Gastroesophageal sphincter (tissue), 4 donors: Measurements from ENCODE around the gene TRIM8. TPM values are rescaled to one million over a fixed set of nuclear protein-coding genes. Genes with fewer than 3 reads are reported as not detected.
"Not testable (repeated sequence)": the region's sequence is repeated elsewhere in the genome, so short reads cannot be mapped to it uniquely, and the experiment has no call there.

Experiments used
- ATAC-seq: fragments of 150-250 bp; one replicate; pipeline ENCODE4 v1.9.1; 2016; ENCODE audit warnings: mild to moderate bottlenecking, moderate library complexity
- H3K27ac ChIP-seq, 4 donors: fragments of 200-600 bp; sonication (generic) in 3 of 4; 1 replicate in 3 of 4; 2 replicates in 1 of 4; pipeline ENCODE4 v1.5.1; 2016 to 2019
- H3K27me3 ChIP-seq: fragments of 200-600 bp; sonication (generic); one replicate; pipeline ENCODE4 v1.5.1; 2019
- H3K36me3 ChIP-seq, 2 donors: fragments of 200-600 bp; sonication (generic); one replicate each; pipeline ENCODE4 v1.5.1; 2019; ENCODE audit warnings: control low read depth in 1 of 2
- H3K4me1 ChIP-seq, 3 donors: fragments of 200-600 bp; sonication (generic); 1 replicate in 2 of 3; 2 replicates in 1 of 3; pipeline ENCODE4 v1.5.1; 2016 to 2019; ENCODE audit warnings: control low read depth in 2 of 3
- H3K4me3 ChIP-seq, 2 donors: fragments of 200-600 bp; sonication (generic); one replicate each; pipeline ENCODE4 v1.5.1; 2019; ENCODE audit warnings: mild to moderate bottlenecking in 1 of 2, moderate library complexity in 1 of 2
- H3K9me3 ChIP-seq, 3 donors: fragments of 200-600 bp; sonication (generic); one replicate each; pipeline ENCODE4 v1.5.1; 2017 to 2019; ENCODE audit warnings: control low read depth in 2 of 3
- CTCF ChIP-seq, 4 experiments: fragments of 200-600 bp in 2 of 4; fragments of 450-650 bp in 2 of 4; sonication (generic) in 1 of 4; IDR thresholded peaks; one replicate each; pipeline ENCODE4 v1.5.1; 2017 to 2019; ENCODE audit warnings: antibody characterized with exemption in 4 of 4, mild to moderate bottlenecking in 2 of 4, moderate library complexity in 2 of 4
- EP300 ChIP-seq: sonication (generic); formaldehyde crosslinking; IDR thresholded peaks from one replicate; pipeline ENCODE4 v1.6.1; 2017; ENCODE audit warnings: antibody characterized with exemption, mild to moderate bottlenecking
- POLR2A ChIP-seq, 2 donors: fragments of 450-650 bp; IDR thresholded peaks; one replicate each; pipeline ENCODE4 v1.6.1; 2017; ENCODE audit warnings: antibody characterized with exemption in 2 of 2, mild to moderate bottlenecking in 2 of 2, moderate library complexity in 1 of 2
- POLR2AphosphoS5 ChIP-seq: sonication (generic); formaldehyde crosslinking; IDR thresholded peaks from one replicate; pipeline ENCODE4 v1.6.1; 2017; ENCODE audit warnings: antibody characterized with exemption
- WGBS, 2 donors: methylation state at CpG; one replicate each; pipeline ENCODE4 v1.1.5; 2018; ENCODE audit warnings: low coverage in 1 of 2; 5-methylcytosine and 5-hydroxymethylcytosine counted together
- total RNA-seq, 4 donors: library from RNA; depleted of rRNA; stranded (reverse); fragments of >200 nt; gene quantifications; one replicate each; pipeline ENCODE4 v1.1.0, GENCODE V29; 2016

TRIM8 gene
- total RNA-seq, 4 donors from 2014 or later = 96.7 to 171 (median 131) TPM

DNA sequence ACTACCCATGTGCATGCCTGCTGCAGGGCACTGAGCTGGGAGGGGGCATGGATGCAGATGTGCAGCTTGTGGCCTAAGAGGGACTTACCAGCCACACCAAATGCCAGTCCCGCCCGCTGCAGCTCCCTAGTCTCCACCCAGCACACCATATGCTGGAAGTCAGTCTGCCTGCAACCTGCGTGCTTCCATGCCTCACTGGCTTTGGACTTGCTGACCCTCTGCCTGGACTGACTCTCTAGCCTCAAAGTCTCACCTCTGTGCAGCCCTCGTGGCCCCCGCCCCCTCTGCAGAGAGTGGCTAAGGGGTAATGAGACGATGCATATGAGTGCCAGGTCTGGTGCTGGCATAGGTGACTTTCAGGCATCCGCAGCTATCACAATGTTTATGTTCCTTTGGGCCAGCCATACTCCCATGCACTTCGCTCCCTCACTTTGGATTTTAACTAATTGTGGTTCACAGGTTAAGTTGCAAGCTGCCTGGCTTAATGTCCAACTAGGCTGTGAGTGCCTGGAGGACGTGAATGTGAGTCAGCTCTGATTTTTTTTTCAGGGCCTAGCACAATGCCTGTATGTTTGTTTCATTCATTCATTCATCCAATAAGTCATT, 21.7 kb downstream of the TRIM8 start:
- 39 to 62% methylated on average over 4 to 5 of the region's 9 CpGs for WGBS, 2 donors
- no peaks in the 10 kb centered on the region for H3K27me3 ChIP-seq
- no peak for ATAC-seq
- no peak for TF ChIP-seq CTCF (IDR thresholded peaks at IDR 0.05)
- no peak for TF ChIP-seq EP300
- TF ChIP-seq POLR2AphosphoS5 = no peak
- no peak for TF ChIP-seq POLR2A (IDR thresholded peaks at IDR 0.05)
- no peaks in the 10 kb centered on the region for H3K9me3 ChIP-seq
- H3K27ac ChIP-seq = no peak overlapping the region
- H3K4me3 ChIP-seq = no peak overlapping the region
- peaks cover 0 to 24% (median 11%) of the 10 kb centered on the region in 3 donors for H3K4me1 ChIP-seq
- no peaks in the 10 kb centered on the region for H3K36me3 ChIP-seq

- not testable (repeated sequence) for H3K27me3 ChIP-seq, H3K4me3 ChIP-seq, H3K27ac ChIP-seq, H3K36me3 ChIP-seq, ATAC-seq, H3K9me3 ChIP-seq
- WGBS, 2 donors = 83 to 93% methylated on average over 3 of the region's 4 CpGs
- peaks cover 0 to 19% (median 7%) of the 10 kb centered on the region in 3 donors for H3K4me1 ChIP-seq
These were observed 23.1 kb downstream of the TRIM8 start for GRCh38 chr10:102667411-102667810.

GRCh38 chr10:102668326-102669107, 24.2 kb downstream of the TRIM8 start:
- 75 to 80% methylated on average over 1 to 5 of the region's 10 CpGs for WGBS, 2 donors
- Histone ChIP-seq H3K4me1 (peaks cover 0 to 30% (median 11%) of the 10 kb centered on the region in 3 donors), H3K4me3 (no peak overlapping the region), H3K27ac (peak overlapping the region in 3 of 4 donors; percentile 53 to 62 (median 54)), H3K9me3 (no peaks in the 10 kb centered on the region), H3K36me3 (no peaks in the 10 kb centered on the region), H3K27me3 (no peaks in the 10 kb centered on the region)
- TF ChIP-seq POLR2A (IDR thresholded peaks at IDR 0.05) (no peak), POLR2AphosphoS5 (no peak), CTCF (IDR thresholded peaks at IDR 0.05) (no peak), EP300 (no peak)
- no peak for ATAC-seq

- 60% methylated on average over 1 of the region's 7 CpGs; no CpG with 5 or more reads in 1 of the 2 donors for WGBS, 2 donors
- Histone ChIP-seq H3K4me1 (peaks cover 2 to 39% (median 20%) of the 10 kb centered on the region in 3 donors), H3K27ac (peak overlapping the region in 3 of 4 donors; percentile 53 to 62 (median 54)), H3K27me3 (no peaks in the 10 kb centered on the region), H3K4me3 (no peak overlapping the region), H3K9me3 (no peaks in the 10 kb centered on the region), H3K36me3 (no peaks in the 10 kb centered on the region)
- ATAC-seq = peak; percentile 48
- TF ChIP-seq POLR2AphosphoS5 (peak; percentile 45), CTCF (IDR thresholded peaks at IDR 0.05) (peak in 1 of 4 experiments; percentile 26), POLR2A (IDR thresholded peaks at IDR 0.05) (no peak)
These were observed 25.2 kb downstream of the TRIM8 start for GRCh38 chr10:102669206-102670064.

- no peak for TF ChIP-seq POLR2A (IDR thresholded peaks at IDR 0.05)
- TF ChIP-seq EP300 = no peak
- no peak for TF ChIP-seq POLR2AphosphoS5
- no peak for TF ChIP-seq CTCF (IDR thresholded peaks at IDR 0.05)
- ATAC-seq = no peak
- H3K27me3 ChIP-seq = no peaks in the 10 kb centered on the region
- peak overlapping the region in 3 of 4 donors; percentile 53 to 62 (median 54) for H3K27ac ChIP-seq
- WGBS, 2 donors = 80 to 91% methylated on average over 4 to 5 of the region's 9 CpGs
- no peaks in the 10 kb centered on the region for H3K36me3 ChIP-seq
- H3K4me1 ChIP-seq = peaks cover 2 to 46% (median 27%) of the 10 kb centered on the region in 3 donors
- no peaks in the 10 kb centered on the region for H3K9me3 ChIP-seq
- no peak overlapping the region for H3K4me3 ChIP-seq
These were observed 25.9 kb downstream of the TRIM8 start for GRCh38 chr10:102670065-102670670.
